SU-DHL-6 (cell line): Measurements from ENCODE around the gene ERBB4.

Experiments
- CTCF ChIP-seq: fragments of 200-600 bp; sonication (generic); IDR thresholded peaks from one replicate; pipeline ENCODE4 v1.5.1; 2017; ENCODE audit warnings: antibody characterized with exemption, mild to moderate bottlenecking, low read length, moderate library complexity; ENCODE audit not compliant: insufficient read depth, poor library complexity, severe bottlenecking
- EZH2phosphoT487 ChIP-seq: fragments of 200-600 bp; sonication (generic), shearing (Covaris generic); conservative IDR thresholded peaks from 2 replicates; pipeline ENCODE4 v1.6.1; 2018; ENCODE audit warnings: mild to moderate bottlenecking, antibody characterized with exemption, low read length, moderate library complexity, mixed read lengths

GRCh38 chr2:212381428-212382102 is 157.0 kb downstream of the ERBB4 start:
- TF ChIP-seq CTCF: no peak
- no peak for TF ChIP-seq EZH2phosphoT487
